Chondrocyte (in vitro differentiated cells): ENCODE results near the gene ATXN7L1. TPM values are rescaled to one million over a fixed set of nuclear protein-coding genes. Genes with fewer than 3 reads are reported as not detected.

Experiments used
- DNase-seq: peaks from one replicate; pipeline ENCODE4 v3.0.0; 2021; ENCODE audit warnings: mixed read lengths, low spot score
- H3K27ac Mint-ChIP-seq: one replicate; pipeline ENCODE4 v1.8.0; 2021; ENCODE audit warnings: mild to moderate bottlenecking, moderate library complexity, mixed read lengths; ENCODE audit not compliant: unreplicated experiment
- H3K27me3 Mint-ChIP-seq: 2 replicates; pipeline ENCODE4 v1.8.0; 2021; ENCODE audit warnings: low read depth, mixed read lengths
- H3K36me3 Mint-ChIP-seq: 2 replicates; pipeline ENCODE4 v1.8.0; 2021; ENCODE audit warnings: low read depth, mixed read lengths
- H3K4me1 Mint-ChIP-seq: 2 replicates; pipeline ENCODE4 v1.8.0; 2021; ENCODE audit warnings: low read depth, mild to moderate bottlenecking, mixed read lengths
- H3K4me3 Mint-ChIP-seq: one replicate; pipeline ENCODE4 v1.8.0; 2021; ENCODE audit warnings: mild to moderate bottlenecking, moderate library complexity, mixed read lengths; ENCODE audit not compliant: unreplicated experiment
- H3K9me3 Mint-ChIP-seq: 2 replicates; pipeline ENCODE4 v1.8.0; 2021; ENCODE audit warnings: low read depth, mixed read lengths
- total RNA-seq: library from RNA; stranded (reverse); gene quantifications from 3 replicates; pipeline ENCODE4 v1.2.1, GENCODE V29; 2021
- TF ChIP-seq, protein P1 (sequence below): fragments of 200-600 bp; sonication (generic); IDR thresholded peaks from 2 replicates; pipeline ENCODE4 v1.5.0; 2021; ENCODE audit warnings: antibody characterized with exemption, mild to moderate bottlenecking, moderate library complexity

The ATXN7L1 gene
- total RNA-seq, 1 donor from 2014 or later, result 6.4 TPM

DNA sequence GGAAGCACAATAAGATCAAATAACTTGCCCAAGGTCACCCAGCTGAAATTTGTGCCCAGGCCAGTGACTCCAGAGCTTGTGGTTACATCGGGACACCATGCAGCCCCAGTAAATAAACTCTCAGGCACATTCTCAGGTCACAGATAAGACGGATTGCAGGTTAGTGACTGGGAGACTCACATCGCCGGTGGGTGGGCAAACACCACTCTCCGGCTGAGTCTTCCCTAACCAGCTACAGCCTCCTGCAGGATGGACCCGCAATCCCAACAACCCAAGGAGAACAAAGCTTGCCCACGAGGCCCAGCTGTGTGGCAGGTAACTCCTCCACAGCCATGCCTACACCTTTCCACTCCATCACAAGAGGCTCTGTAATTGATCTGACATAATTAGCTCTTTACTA, 213.4 kb downstream of the ATXN7L1 start:
- Mint-ChIP-seq H3K27me3 (no peaks in the 10 kb centered on the region), H3K4me3 (no peak overlapping the region), H3K36me3 (peaks cover 17% of the 10 kb centered on the region), H3K9me3 (no peaks in the 10 kb centered on the region), H3K4me1 (peaks cover 6% of the 10 kb centered on the region), H3K27ac (no peak overlapping the region)
- TF ChIP-seq, protein P1, sequence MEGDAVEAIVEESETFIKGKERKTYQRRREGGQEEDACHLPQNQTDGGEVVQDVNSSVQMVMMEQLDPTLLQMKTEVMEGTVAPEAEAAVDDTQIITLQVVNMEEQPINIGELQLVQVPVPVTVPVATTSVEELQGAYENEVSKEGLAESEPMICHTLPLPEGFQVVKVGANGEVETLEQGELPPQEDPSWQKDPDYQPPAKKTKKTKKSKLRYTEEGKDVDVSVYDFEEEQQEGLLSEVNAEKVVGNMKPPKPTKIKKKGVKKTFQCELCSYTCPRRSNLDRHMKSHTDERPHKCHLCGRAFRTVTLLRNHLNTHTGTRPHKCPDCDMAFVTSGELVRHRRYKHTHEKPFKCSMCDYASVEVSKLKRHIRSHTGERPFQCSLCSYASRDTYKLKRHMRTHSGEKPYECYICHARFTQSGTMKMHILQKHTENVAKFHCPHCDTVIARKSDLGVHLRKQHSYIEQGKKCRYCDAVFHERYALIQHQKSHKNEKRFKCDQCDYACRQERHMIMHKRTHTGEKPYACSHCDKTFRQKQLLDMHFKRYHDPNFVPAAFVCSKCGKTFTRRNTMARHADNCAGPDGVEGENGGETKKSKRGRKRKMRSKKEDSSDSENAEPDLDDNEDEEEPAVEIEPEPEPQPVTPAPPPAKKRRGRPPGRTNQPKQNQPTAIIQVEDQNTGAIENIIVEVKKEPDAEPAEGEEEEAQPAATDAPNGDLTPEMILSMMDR, result no peak
- DNase-seq, result no peak

DNA sequence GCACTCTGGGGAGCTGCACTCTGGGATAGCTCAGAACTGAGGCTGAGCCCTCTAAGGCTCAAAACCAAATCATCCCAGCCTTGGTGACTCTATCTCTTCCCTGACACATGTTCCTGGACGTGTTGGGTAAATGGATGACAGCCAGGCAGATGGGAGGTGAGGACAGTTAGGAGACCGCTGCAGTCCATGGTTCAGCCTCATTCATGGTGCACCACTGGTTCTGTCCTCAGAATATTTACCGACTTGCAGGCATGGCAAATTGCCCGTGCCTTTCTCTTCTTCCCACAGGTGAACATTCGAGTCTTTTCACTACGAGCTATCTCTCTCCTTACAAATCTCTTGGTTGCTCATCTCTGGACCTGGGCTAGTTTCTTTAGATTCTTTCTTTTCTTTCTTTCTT, 214.8 kb downstream of the ATXN7L1 start:
- H3K9me3 Mint-ChIP-seq, result no peaks in the 10 kb centered on the region
- no peak overlapping the region for H3K4me3 Mint-ChIP-seq
- TF ChIP-seq, protein P1, result no peak
- H3K36me3 Mint-ChIP-seq, result peaks cover 20% of the 10 kb centered on the region
- peaks cover 6% of the 10 kb centered on the region for H3K4me1 Mint-ChIP-seq
- no peaks in the 10 kb centered on the region for H3K27me3 Mint-ChIP-seq
- DNase-seq, result no peak
- no peak overlapping the region for H3K27ac Mint-ChIP-seq

DNA sequence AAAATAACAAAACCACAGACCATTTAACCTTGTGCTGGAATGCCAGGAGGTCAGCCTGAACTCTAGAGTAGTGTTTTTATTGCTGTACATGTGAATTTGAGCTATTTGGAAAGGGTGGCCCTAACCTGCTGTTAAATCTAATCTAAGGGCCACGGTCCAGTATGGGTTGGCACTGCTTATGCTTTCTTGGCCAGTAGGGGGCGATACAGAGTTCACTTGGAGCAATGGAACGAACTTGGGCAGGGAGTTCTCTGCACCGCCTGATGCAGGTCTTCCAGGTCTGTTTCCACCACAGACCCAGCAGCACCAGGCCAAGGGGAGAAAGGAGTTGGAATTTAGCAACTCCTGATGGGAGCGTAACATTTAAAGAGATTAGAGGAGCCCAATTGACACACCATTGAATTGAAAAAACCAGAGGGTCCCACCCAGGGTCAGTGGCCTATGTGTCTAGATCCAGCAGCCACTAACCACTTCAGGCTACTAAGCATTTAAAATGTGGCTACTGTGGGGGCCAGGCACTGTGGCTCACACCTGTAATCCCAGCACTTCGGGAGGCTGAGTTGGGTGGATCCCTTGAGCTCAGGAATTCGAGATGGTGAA, 219.4 kb downstream of the ATXN7L1 start:
- H3K27me3 Mint-ChIP-seq, result no peaks in the 10 kb centered on the region
- TF ChIP-seq, protein P1, result peak; percentile 76
- no peaks in the 10 kb centered on the region for H3K9me3 Mint-ChIP-seq
- H3K4me1 Mint-ChIP-seq, result no peaks in the 10 kb centered on the region
- H3K36me3 Mint-ChIP-seq, result peaks cover 15% of the 10 kb centered on the region
- H3K4me3 Mint-ChIP-seq, result no peak overlapping the region
- DNase-seq, result no peak
- H3K27ac Mint-ChIP-seq, result no peak overlapping the region

DNA sequence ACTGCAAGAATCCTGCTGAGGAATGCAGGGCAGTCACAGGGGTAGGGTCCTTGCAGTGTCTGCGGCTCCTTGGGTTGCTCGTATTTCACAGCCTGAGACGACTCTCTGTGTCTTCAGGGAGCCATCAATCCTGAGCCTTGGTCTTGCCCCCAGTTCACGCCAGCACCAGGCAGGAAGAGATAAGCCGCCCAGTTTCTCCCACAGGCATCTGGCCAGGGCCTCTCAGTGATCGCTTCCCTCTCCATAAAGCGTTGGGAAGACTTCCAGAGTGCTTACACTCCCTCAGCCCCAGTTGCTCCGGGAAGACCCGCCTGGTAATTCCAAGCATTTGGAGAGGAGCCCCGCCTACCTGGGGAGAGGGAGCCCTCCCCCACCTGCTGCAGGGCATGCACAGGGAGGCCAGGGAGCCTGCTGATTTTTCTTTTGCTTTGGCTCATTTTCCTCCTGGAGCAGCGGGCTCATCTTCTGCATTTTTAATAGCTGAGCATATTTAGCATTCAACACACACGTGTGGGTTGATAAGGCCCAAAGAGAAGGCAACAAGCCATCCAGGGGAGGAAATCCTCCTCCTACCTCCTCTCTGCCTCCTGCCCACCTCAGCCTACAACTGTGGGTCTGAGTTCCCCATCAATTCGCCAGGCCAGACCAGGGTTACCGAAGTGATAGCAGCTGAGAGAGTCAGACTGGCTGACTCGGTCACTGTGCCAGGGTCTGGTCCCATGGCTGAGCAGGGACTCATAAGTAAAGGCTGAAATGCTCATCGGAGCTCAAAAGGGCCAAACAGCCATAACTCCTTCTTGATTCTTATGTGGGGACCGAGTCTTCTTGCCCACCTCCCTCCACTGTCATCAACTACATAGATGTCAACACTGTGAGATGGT, 220.7 kb downstream of the ATXN7L1 start:
- Mint-ChIP-seq H3K27ac (no peak overlapping the region), H3K4me3 (no peak overlapping the region), H3K4me1 (no peaks in the 10 kb centered on the region), H3K9me3 (no peaks in the 10 kb centered on the region), H3K36me3 (peaks cover 13% of the 10 kb centered on the region), H3K27me3 (no peaks in the 10 kb centered on the region)
- no peak for DNase-seq
- TF ChIP-seq, protein P1, result no peak

DNA sequence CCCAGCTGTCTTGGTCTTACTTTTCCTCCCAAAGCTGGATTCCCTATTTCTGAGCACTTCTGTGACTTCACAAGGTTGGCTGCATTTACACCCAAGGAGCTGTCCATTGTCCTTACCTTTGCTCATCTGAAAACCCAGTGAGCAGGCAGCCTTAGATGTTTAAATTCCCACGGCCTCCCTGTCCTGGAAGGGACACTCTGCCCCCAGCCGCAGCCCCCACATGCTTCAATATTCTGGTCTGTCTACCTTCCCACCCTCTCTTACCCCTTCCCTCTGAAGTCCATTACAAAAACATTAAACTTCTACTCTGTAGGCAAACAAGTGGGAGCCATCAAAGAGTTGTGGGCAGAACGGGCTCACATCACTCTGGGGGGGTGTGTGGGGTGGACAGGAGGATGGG, 221.3 kb downstream of the ATXN7L1 start:
- Mint-ChIP-seq H3K9me3 (no peaks in the 10 kb centered on the region), H3K4me1 (peaks cover 2% of the 10 kb centered on the region), H3K36me3 (peaks cover 11% of the 10 kb centered on the region), H3K4me3 (no peak overlapping the region), H3K27me3 (no peaks in the 10 kb centered on the region), H3K27ac (no peak overlapping the region)
- TF ChIP-seq, protein P1, result no peak
- no peak for DNase-seq
